Nephron (organoid): Measurements from ENCODE around the gene PATZ1.
A peak's percentile ranks its signal among the peaks of the same experiment; 100 is the strongest.

Experiments used
- H3K27ac Mint-ChIP-seq, 3 experiments: 2 replicates each; pipeline ENCODE4 v1.8.0; 2020; ENCODE audit warnings: mixed read lengths in 3 of 3, mild to moderate bottlenecking in 2 of 3, moderate library complexity in 1 of 3
- H3K27me3 Mint-ChIP-seq: 2 replicates; pipeline ENCODE4 v1.8.0; 2021; ENCODE audit warnings: low read depth, mild to moderate bottlenecking, moderate library complexity, mixed read lengths
- H3K36me3 Mint-ChIP-seq: 2 replicates; pipeline ENCODE4 v1.8.0; 2020; ENCODE audit warnings: low read depth, mixed read lengths
- H3K4me1 Mint-ChIP-seq: 2 replicates; pipeline ENCODE4 v1.8.0; 2020; ENCODE audit warnings: mixed read lengths
- H3K4me3 Mint-ChIP-seq, 3 experiments: 2 replicates each; pipeline ENCODE4 v1.8.0; 2020; ENCODE audit warnings: mild to moderate bottlenecking in 3 of 3, mixed read lengths in 3 of 3, moderate library complexity in 2 of 3
- H3K9me3 Mint-ChIP-seq: 2 replicates; pipeline ENCODE4 v1.8.0; 2020; ENCODE audit warnings: mixed read lengths
- TF ChIP-seq, protein P1 (sequence below), 3 experiments: fragments of 200-600 bp; sonication (generic); IDR thresholded peaks; one replicate each; pipeline ENCODE4 v1.5.0; 2021; ENCODE audit warnings: antibody characterized with exemption in 3 of 3; ENCODE audit not compliant: unreplicated experiment in 3 of 3

PATZ1 gene

GRCh38 chr22:31281733-31282132 lies 64.4 kb downstream of the PATZ1 start:
- H3K4me3 Mint-ChIP-seq: no peak overlapping the region
- no peak overlapping the region for H3K27ac Mint-ChIP-seq
- H3K27me3 Mint-ChIP-seq: no peaks in the 10 kb centered on the region
- no peaks in the 10 kb centered on the region for H3K9me3 Mint-ChIP-seq
- TF ChIP-seq, protein P1, sequence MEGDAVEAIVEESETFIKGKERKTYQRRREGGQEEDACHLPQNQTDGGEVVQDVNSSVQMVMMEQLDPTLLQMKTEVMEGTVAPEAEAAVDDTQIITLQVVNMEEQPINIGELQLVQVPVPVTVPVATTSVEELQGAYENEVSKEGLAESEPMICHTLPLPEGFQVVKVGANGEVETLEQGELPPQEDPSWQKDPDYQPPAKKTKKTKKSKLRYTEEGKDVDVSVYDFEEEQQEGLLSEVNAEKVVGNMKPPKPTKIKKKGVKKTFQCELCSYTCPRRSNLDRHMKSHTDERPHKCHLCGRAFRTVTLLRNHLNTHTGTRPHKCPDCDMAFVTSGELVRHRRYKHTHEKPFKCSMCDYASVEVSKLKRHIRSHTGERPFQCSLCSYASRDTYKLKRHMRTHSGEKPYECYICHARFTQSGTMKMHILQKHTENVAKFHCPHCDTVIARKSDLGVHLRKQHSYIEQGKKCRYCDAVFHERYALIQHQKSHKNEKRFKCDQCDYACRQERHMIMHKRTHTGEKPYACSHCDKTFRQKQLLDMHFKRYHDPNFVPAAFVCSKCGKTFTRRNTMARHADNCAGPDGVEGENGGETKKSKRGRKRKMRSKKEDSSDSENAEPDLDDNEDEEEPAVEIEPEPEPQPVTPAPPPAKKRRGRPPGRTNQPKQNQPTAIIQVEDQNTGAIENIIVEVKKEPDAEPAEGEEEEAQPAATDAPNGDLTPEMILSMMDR (IDR thresholded peaks at IDR 0.05; ENCODE audit: unreplicated experiment in 3 of 3): no peak
- H3K36me3 Mint-ChIP-seq: peaks cover 14% of the 10 kb centered on the region
- peaks cover 16% of the 10 kb centered on the region for H3K4me1 Mint-ChIP-seq

- Mint-ChIP-seq H3K4me3 (no peak overlapping the region), H3K9me3 (no peaks in the 10 kb centered on the region), H3K4me1 (peaks cover 11% of the 10 kb centered on the region), H3K27me3 (no peaks in the 10 kb centered on the region), H3K36me3 (peaks cover 23% of the 10 kb centered on the region), H3K27ac (no peak overlapping the region)
- TF ChIP-seq, protein P1 (IDR thresholded peaks at IDR 0.05; ENCODE audit: unreplicated experiment in 3 of 3): no peak
These were observed 66.2 kb downstream of the PATZ1 start for GRCh38 chr22:31279821-31280505.

- Mint-ChIP-seq H3K4me1 (peaks cover 8% of the 10 kb centered on the region), H3K27me3 (no peaks in the 10 kb centered on the region), H3K9me3 (no peaks in the 10 kb centered on the region), H3K27ac (no peak overlapping the region), H3K4me3 (no peak overlapping the region), H3K36me3 (peaks cover 27% of the 10 kb centered on the region)
- TF ChIP-seq, protein P1 (IDR thresholded peaks at IDR 0.05; ENCODE audit: unreplicated experiment in 3 of 3): no peak
These were observed 66.8 kb downstream of the PATZ1 start for GRCh38 chr22:31279327-31279669.

GRCh38 chr22:31278626-31279326 lies 67.4 kb downstream of the PATZ1 start:
- no peaks in the 10 kb centered on the region for H3K27me3 Mint-ChIP-seq
- H3K4me3 Mint-ChIP-seq: no peak overlapping the region
- peaks cover 33% of the 10 kb centered on the region for H3K36me3 Mint-ChIP-seq
- H3K27ac Mint-ChIP-seq: peak overlapping the region in 2 of 3 experiments; percentile 24 to 49
- peaks cover 8% of the 10 kb centered on the region for H3K4me1 Mint-ChIP-seq
- H3K9me3 Mint-ChIP-seq: no peaks in the 10 kb centered on the region
- TF ChIP-seq, protein P1 (IDR thresholded peaks at IDR 0.05; ENCODE audit: unreplicated experiment in 3 of 3): no peak

DNA sequence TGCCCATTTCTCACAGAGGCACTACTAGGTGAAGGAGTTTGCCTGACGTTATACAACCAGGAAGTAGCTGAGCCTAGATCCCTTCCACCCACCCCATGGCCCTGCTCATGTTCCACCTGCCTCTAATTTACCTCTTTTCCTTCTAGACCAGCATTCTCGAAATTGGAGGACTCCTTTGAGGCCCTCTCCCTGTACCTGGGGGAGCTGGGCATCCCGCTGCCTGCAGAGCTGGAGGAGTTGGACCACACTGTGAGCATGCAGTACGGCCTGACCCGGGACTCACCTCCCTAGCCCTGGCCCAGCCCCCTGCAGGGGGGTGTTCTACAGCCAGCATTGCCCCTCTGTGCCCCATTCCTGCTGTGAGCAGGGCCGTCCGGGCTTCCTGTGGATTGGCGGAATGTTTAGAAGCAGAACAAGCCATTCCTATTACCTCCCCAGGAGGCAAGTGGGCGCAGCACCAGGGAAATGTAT lies 68.0 kb downstream of the PATZ1 start:
- Mint-ChIP-seq H3K27me3 (no peaks in the 10 kb centered on the region), H3K4me3 (no peak overlapping the region), H3K4me1 (peaks cover 4% of the 10 kb centered on the region), H3K27ac (peak overlapping the region in 2 of 3 experiments; percentile 46 to 52), H3K9me3 (no peaks in the 10 kb centered on the region), H3K36me3 (peaks cover 36% of the 10 kb centered on the region)
- TF ChIP-seq, protein P1 (IDR thresholded peaks at IDR 0.05; ENCODE audit: unreplicated experiment in 3 of 3): no peak
